Endodermal cell (in vitro differentiated cells): ENCODE results near the gene PPAN. TPM values are rescaled to one million over a fixed set of nuclear protein-coding genes. Genes with fewer than 3 reads are reported as not detected.

Experiments
- DNase-seq: peaks from one replicate; pipeline ENCODE4 v3.0.0-alpha.2; 2017
- H3K27ac ChIP-seq: 2 replicates; pipeline ENCODE4 v1.5.1; 2013; ENCODE audit warnings: mild to moderate bottlenecking, low read depth, low read length, moderate library complexity
- H3K27me3 ChIP-seq: 2 replicates; pipeline ENCODE4 v1.6.1; 2013; ENCODE audit warnings: mild to moderate bottlenecking, low read length, moderate library complexity; ENCODE audit not compliant: insufficient read depth, control insufficient read depth, poor library complexity, severe bottlenecking
- H3K36me3 ChIP-seq: 2 replicates; pipeline ENCODE4 v1.7.0; 2013; ENCODE audit warnings: mild to moderate bottlenecking, low read length, moderate library complexity; ENCODE audit not compliant: control insufficient read depth, insufficient read depth
- H3K4me1 ChIP-seq: one replicate; pipeline ENCODE4 v1.7.0; 2013; ENCODE audit warnings: low read length; ENCODE audit not compliant: control insufficient read depth, insufficient read depth
- H3K4me3 ChIP-seq: 2 replicates; pipeline ENCODE4 v1.5.1; 2013; ENCODE audit warnings: mild to moderate bottlenecking, low read length, moderate library complexity
- H3K9ac ChIP-seq: 2 replicates; pipeline ENCODE4 v1.6.1; 2013; ENCODE audit warnings: mild to moderate bottlenecking, low read length, moderate library complexity; ENCODE audit not compliant: poor library complexity, severe bottlenecking; ENCODE audit errors: extremely low read depth
- H3K9me3 ChIP-seq: 2 replicates; pipeline ENCODE4 v1.6.1; 2013; ENCODE audit warnings: mild to moderate bottlenecking, low read length, moderate library complexity; ENCODE audit not compliant: control insufficient read depth
- H3K27ac Mint-ChIP-seq: 2 replicates; pipeline ENCODE4 v1.8.0; 2020; ENCODE audit warnings: mixed read lengths
- H3K27me3 Mint-ChIP-seq: 2 replicates; pipeline ENCODE4 v1.8.0; 2021; ENCODE audit warnings: mild to moderate bottlenecking, mixed read lengths; ENCODE audit not compliant: insufficient read depth
- H3K36me3 Mint-ChIP-seq: 2 replicates; pipeline ENCODE4 v1.8.0; 2020; ENCODE audit warnings: low read depth, mixed read lengths
- H3K4me1 Mint-ChIP-seq: 2 replicates; pipeline ENCODE4 v1.8.0; 2020; ENCODE audit warnings: mixed read lengths
- H3K4me3 Mint-ChIP-seq: 2 replicates; pipeline ENCODE4 v1.8.0; 2020; ENCODE audit warnings: mild to moderate bottlenecking, moderate library complexity, mixed read lengths
- H3K9me3 Mint-ChIP-seq: 2 replicates; pipeline ENCODE4 v1.8.0; 2020; ENCODE audit warnings: mild to moderate bottlenecking, mixed read lengths
- CTCF ChIP-seq: fragments of 200-600 bp; sonication (generic); conservative IDR thresholded peaks from 2 replicates; pipeline ENCODE4 v1.5.0; 2021; ENCODE audit warnings: antibody characterized with exemption, mild to moderate bottlenecking
- WGBS, 2 experiments: methylation state at CpG; one replicate each; pipeline versions ENCODE4 v1.1.5 to v1.1.7; 2013; ENCODE audit warnings: missing lambda C conversion rate in 2 of 2, mixed read lengths in 1 of 2; ENCODE audit not compliant: insufficient coverage in 1 of 2, insufficient read length in 1 of 2; 5-methylcytosine and 5-hydroxymethylcytosine counted together
- total RNA-seq, 2 donors: library from RNA; stranded (reverse); fragmentation: NEBNext Ultra II Directional in 1 of 2; extraction: Animal tissue kit (Norgen Biotek cat#: 25700) in 1 of 2; gene quantifications; 2 replicates in 1 of 2; 3 replicates in 1 of 2; pipeline ENCODE4 v1.2.1, GENCODE V29; 2021

The PPAN gene
- total RNA-seq, 2 donors from 2014 or later, result 40.3 to 54.0 TPM

DNA sequence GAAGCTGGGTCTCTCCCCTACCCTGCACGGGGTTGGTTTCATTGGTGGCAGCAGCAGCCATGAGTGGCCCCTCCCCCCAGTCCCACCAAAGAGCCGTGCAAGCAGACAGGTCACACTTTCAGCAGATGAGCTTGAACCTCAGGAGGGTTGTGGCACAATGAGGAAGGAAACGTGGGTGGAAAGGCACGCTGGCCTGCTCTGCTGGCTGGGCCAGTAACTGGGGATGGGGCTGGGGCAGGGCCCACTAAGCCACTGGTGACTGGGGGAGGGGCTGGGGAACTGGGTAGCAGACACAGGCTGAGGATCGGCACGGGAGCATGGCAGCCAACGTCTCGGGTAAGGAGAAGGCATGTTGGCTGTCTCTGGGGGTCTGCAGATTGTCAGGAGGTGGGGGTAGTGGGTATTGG lies 5.2 kb downstream of the PPAN start, which contains the start of gene P2RY11:
Gene P2RY11 (plus strand): TSS at position 289 of the 407 bp plus-strand sequence. CDS start 29 bp downstream, at position 318.
- H3K27me3 Mint-ChIP-seq, result no peaks in the 10 kb centered on the region

GRCh38 chr19:10112037-10112761 lies 6.0 kb downstream of the PPAN start:
- H3K4me1 ChIP-seq, result peaks cover 3% of the 10 kb centered on the region
- Mint-ChIP-seq H3K9me3 (no peaks in the 10 kb centered on the region), H3K27ac (peak overlapping the region; percentile 39), H3K27me3 (no peaks in the 10 kb centered on the region), H3K4me3 (no peak overlapping the region), H3K36me3 (peaks cover 50% of the 10 kb centered on the region), H3K4me1 (peaks cover 1% of the 10 kb centered on the region)
- no peak overlapping the region for H3K9ac ChIP-seq
- no peaks in the 10 kb centered on the region for H3K9me3 ChIP-seq
- no peaks in the 10 kb centered on the region for H3K27me3 ChIP-seq
- no peak overlapping the region for H3K4me3 ChIP-seq
- H3K27ac ChIP-seq, result no peak overlapping the region
- 86 to 91% methylated on average over 15 to 23 of the region's 23 CpGs for WGBS, 2 experiments
- no peak for DNase-seq
- H3K36me3 ChIP-seq, result peaks cover 51% of the 10 kb centered on the region
- no peak for TF ChIP-seq CTCF

More for the DNA sequence above, 5.2 kb downstream of the PPAN start, which contains the start of gene P2RY11:
- Mint-ChIP-seq H3K27ac (peak within 1 kb of the TSS; percentile 39), H3K36me3 (peaks cover 56% of the 10 kb centered on the region), H3K4me1 (peaks cover 7% of the 10 kb centered on the region), H3K4me3 (no peak within 1 kb of the TSS), H3K9me3 (no peaks in the 10 kb centered on the region)
- Histone ChIP-seq H3K4me3 (no peak within 1 kb of the TSS), H3K27ac (no peak within 1 kb of the TSS), H3K4me1 (peaks cover 3% of the 10 kb centered on the region), H3K9ac (no peak within 1 kb of the TSS), H3K36me3 (peaks cover 46% of the 10 kb centered on the region), H3K9me3 (no peaks in the 10 kb centered on the region), H3K27me3 (no peaks in the 10 kb centered on the region)
- no peak for TF ChIP-seq CTCF
- WGBS, 2 experiments, result 91 to 94% methylated on average over 5 to 8 of the region's 8 CpGs
- DNase-seq, result no peak

- Histone ChIP-seq H3K4me3 (no peak overlapping the region), H3K9ac (no peak overlapping the region), H3K36me3 (peaks cover 51% of the 10 kb centered on the region), H3K4me1 (no peaks in the 10 kb centered on the region), H3K9me3 (no peaks in the 10 kb centered on the region), H3K27me3 (no peaks in the 10 kb centered on the region), H3K27ac (no peak overlapping the region)
- H3K27me3 Mint-ChIP-seq, result no peaks in the 10 kb centered on the region
- 31 to 49% methylated on average over 8 to 25 of the region's 25 CpGs for WGBS, 2 experiments
- H3K4me3 Mint-ChIP-seq, result no peak overlapping the region
- no peaks in the 10 kb centered on the region for H3K4me1 Mint-ChIP-seq
- peak; percentile 94 for DNase-seq
- H3K9me3 Mint-ChIP-seq, result no peaks in the 10 kb centered on the region
- TF ChIP-seq CTCF, result peak; percentile 86
- peaks cover 46% of the 10 kb centered on the region for H3K36me3 Mint-ChIP-seq
- peak overlapping the region; percentile 79 for H3K27ac Mint-ChIP-seq
Measured at GRCh38 chr19:10112895-10113591, 6.9 kb downstream of the PPAN start.
